GM23338 (cell line): ENCODE data around the gene WASHC1. TPM values are rescaled to one million over a fixed set of nuclear protein-coding genes. Genes with fewer than 3 reads are reported as not detected.
"Not testable (repeated sequence)": the region's sequence is repeated elsewhere in the genome, so short reads cannot be mapped to it uniquely, and the experiment has no call there.

Source experiments
- ATAC-seq: fragments of 200-7000 bp; cut with Tn5 transposase; 3 replicates; pipeline ENCODE4 v1.9.1; 2020
- DNase-seq: peaks from one replicate; pipeline ENCODE4 v3.0.0-alpha.2; 2015; ENCODE audit warnings: low spot score
- H2AFZ ChIP-seq: fragments of 200-600 bp; sonication (generic); 2 replicates; pipeline ENCODE4 v1.8.0; 2016; ENCODE audit warnings: antibody characterized with exemption, mild to moderate bottlenecking, moderate library complexity
- H3F3A ChIP-seq: fragments of 200-600 bp; sonication (generic); replicated peaks from 2 replicates; pipeline ENCODE4 v1.8.0; 2017; ENCODE audit warnings: antibody characterized with exemption, mixed run types, low read depth
- H3K27ac ChIP-seq: fragments of 200-600 bp; sonication (generic); 2 replicates; pipeline ENCODE4 v1.6.1; 2016; ENCODE audit warnings: low read depth
- H3K27me3 ChIP-seq: fragments of 200-600 bp; sonication (generic); 2 replicates; pipeline ENCODE4 v1.8.0; 2016; ENCODE audit warnings: mild to moderate bottlenecking, mixed run types, moderate library complexity; ENCODE audit not compliant: insufficient read depth
- H3K36me3 ChIP-seq: fragments of 200-600 bp; sonication (generic); 2 replicates; pipeline ENCODE4 v1.8.0; 2016; ENCODE audit warnings: mild to moderate bottlenecking; ENCODE audit not compliant: insufficient read depth
- H3K4me1 ChIP-seq: fragments of 200-600 bp; sonication (generic); 2 replicates; pipeline ENCODE4 v1.8.0; 2016; ENCODE audit warnings: mild to moderate bottlenecking, moderate library complexity; ENCODE audit not compliant: insufficient read depth
- H3K4me2 ChIP-seq: fragments of 200-600 bp; sonication (generic); 2 replicates; pipeline ENCODE4 v1.7.1; 2017; ENCODE audit warnings: mixed run types
- H3K4me3 ChIP-seq: fragments of 200-600 bp; sonication (generic); 2 replicates; pipeline ENCODE4 v1.6.1; 2016; ENCODE audit warnings: mixed run types
- H3K79me2 ChIP-seq: fragments of 200-600 bp; sonication (generic); replicated peaks from 2 replicates; pipeline ENCODE4 v1.8.0; 2017; ENCODE audit warnings: mild to moderate bottlenecking; ENCODE audit not compliant: insufficient read depth
- H3K9me2 ChIP-seq: fragments of 200-600 bp; sonication (generic); 2 replicates; pipeline ENCODE4 v1.8.0; 2017; ENCODE audit not compliant: insufficient read depth
- H4K20me1 ChIP-seq: fragments of 200-600 bp; sonication (generic); replicated peaks from 2 replicates; pipeline ENCODE4 v1.8.0; 2017; ENCODE audit warnings: mild to moderate bottlenecking; ENCODE audit not compliant: insufficient read depth
- H3K27ac Mint-ChIP-seq: 2 replicates; pipeline ENCODE4 v1.8.0; 2020; ENCODE audit warnings: inconsistent platforms, mild to moderate bottlenecking, moderate library complexity, mixed read lengths
- H3K27me3 Mint-ChIP-seq: 3 replicates; pipeline ENCODE4 v1.8.0; 2022; ENCODE audit warnings: low read depth, mild to moderate bottlenecking, moderate library complexity, mixed read lengths, inconsistent platforms; ENCODE audit not compliant: insufficient read depth, poor library complexity
- H3K36me3 Mint-ChIP-seq: 3 replicates; pipeline ENCODE4 v1.8.0; 2021; ENCODE audit warnings: low read depth, mild to moderate bottlenecking, inconsistent platforms, moderate library complexity, mixed read lengths
- H3K4me1 Mint-ChIP-seq: 3 replicates; pipeline ENCODE4 v1.8.0; 2020; ENCODE audit warnings: mild to moderate bottlenecking, inconsistent platforms, mixed read lengths
- H3K4me3 Mint-ChIP-seq: 3 replicates; pipeline ENCODE4 v1.8.0; 2021; ENCODE audit warnings: moderate library complexity, mild to moderate bottlenecking, inconsistent platforms, mixed read lengths
- H3K9me3 Mint-ChIP-seq: 3 replicates; pipeline ENCODE4 v1.8.0; 2020; ENCODE audit warnings: moderate library complexity, mild to moderate bottlenecking, inconsistent platforms, mixed read lengths
- polyA plus RNA-seq: library from polyadenylated mRNA; unstranded; fragments of >200 nt; fragmentation: Nextera tagmentation; extraction: Ambion mirVana; gene quantifications from 2 replicates; pipeline ENCODE4 v1.2.1, GENCODE V29; 2016
- total RNA-seq: library from RNA; depleted of rRNA; stranded (reverse); fragments of >200 nt; shearing (Covaris generic); gene quantifications from 2 replicates; pipeline ENCODE4 v1.2.3, GENCODE V29; 2014

The WASHC1 gene
- total and polyA plus RNA-seq, 2 experiments from 2014 or later, result 4.6 to 10.0 TPM

GRCh38 chr9:46164-46563, 16.9 kb upstream of the WASHC1 start:
- not testable (repeated sequence) for H2AFZ ChIP-seq

GRCh38 chr9:45180-45878, 16.1 kb upstream of the WASHC1 start:
- H2AFZ ChIP-seq, H3K27ac ChIP-seq, H3K4me3 Mint-ChIP-seq, H3K36me3 ChIP-seq, H3K4me1 ChIP-seq, H3K4me1 Mint-ChIP-seq, H3K27ac Mint-ChIP-seq, H3K9me3 Mint-ChIP-seq, H3F3A ChIP-seq, H3K4me3 ChIP-seq, H4K20me1 ChIP-seq, ATAC-seq, H3K27me3 Mint-ChIP-seq, H3K36me3 Mint-ChIP-seq, H3K9me2 ChIP-seq, H3K27me3 ChIP-seq, H3K4me2 ChIP-seq, DNase-seq, H3K79me2 ChIP-seq: not testable (repeated sequence)

More at GRCh38 chr9:46164-46563, 16.9 kb upstream of the WASHC1 start:
- ATAC-seq, H3K27ac ChIP-seq, H3K79me2 ChIP-seq, H3K4me1 ChIP-seq, H3K27me3 ChIP-seq, H3K36me3 Mint-ChIP-seq, H3K36me3 ChIP-seq, H3K9me2 ChIP-seq, H3F3A ChIP-seq, DNase-seq, H3K4me3 Mint-ChIP-seq, H3K4me3 ChIP-seq, H4K20me1 ChIP-seq, H3K4me1 Mint-ChIP-seq, H3K27ac Mint-ChIP-seq, H3K27me3 Mint-ChIP-seq, H3K4me2 ChIP-seq, H3K9me3 Mint-ChIP-seq: not testable (repeated sequence)

- not testable (repeated sequence) for H2AFZ ChIP-seq, H3K4me3 ChIP-seq, H3K4me1 ChIP-seq, H3K27ac Mint-ChIP-seq, H3K9me3 Mint-ChIP-seq, ATAC-seq, H3K27me3 Mint-ChIP-seq, H3K4me2 ChIP-seq, H3K36me3 Mint-ChIP-seq, DNase-seq, H3K79me2 ChIP-seq, H3K36me3 ChIP-seq, H3K4me1 Mint-ChIP-seq, H3K9me2 ChIP-seq, H3K4me3 Mint-ChIP-seq, H3K27me3 ChIP-seq, H3F3A ChIP-seq, H4K20me1 ChIP-seq, H3K27ac ChIP-seq
Observed at GRCh38 chr9:44416-44815, 15.2 kb upstream of the WASHC1 start.

- not testable (repeated sequence) for H3K27me3 Mint-ChIP-seq, H3K4me3 ChIP-seq, H3K9me3 Mint-ChIP-seq, H3F3A ChIP-seq, H3K27me3 ChIP-seq, DNase-seq, H3K27ac Mint-ChIP-seq, H3K4me1 Mint-ChIP-seq, H3K4me2 ChIP-seq, H2AFZ ChIP-seq, ATAC-seq, H3K4me3 Mint-ChIP-seq, H3K79me2 ChIP-seq, H3K36me3 Mint-ChIP-seq, H3K4me1 ChIP-seq, H3K36me3 ChIP-seq, H3K27ac ChIP-seq, H3K9me2 ChIP-seq, H4K20me1 ChIP-seq
Observed at GRCh38 chr9:43636-44035, 14.4 kb upstream of the WASHC1 start.

GRCh38 chr9:43116-43515, 13.9 kb upstream of the WASHC1 start:
- H3K27ac Mint-ChIP-seq, H3K4me1 ChIP-seq, DNase-seq, H3K9me2 ChIP-seq, H3K27me3 Mint-ChIP-seq, H2AFZ ChIP-seq, H3K79me2 ChIP-seq, H3K9me3 Mint-ChIP-seq, H3F3A ChIP-seq, H3K4me3 Mint-ChIP-seq, H3K36me3 ChIP-seq, H3K27me3 ChIP-seq, H3K4me3 ChIP-seq, H4K20me1 ChIP-seq, H3K27ac ChIP-seq, H3K4me2 ChIP-seq, H3K36me3 Mint-ChIP-seq, H3K4me1 Mint-ChIP-seq: not testable (repeated sequence)
- peak; percentile 84 for ATAC-seq

GRCh38 chr9:41819-42218, 12.6 kb upstream of the WASHC1 start:
- not testable (repeated sequence) for H3K4me1 Mint-ChIP-seq, H3K27ac Mint-ChIP-seq, H3K79me2 ChIP-seq, H3K9me2 ChIP-seq, H3K36me3 Mint-ChIP-seq, H3K27me3 ChIP-seq, H3K4me2 ChIP-seq, H3K27ac ChIP-seq, H3K27me3 Mint-ChIP-seq, H3K4me3 ChIP-seq, H2AFZ ChIP-seq, H3K9me3 Mint-ChIP-seq, H3K36me3 ChIP-seq, ATAC-seq, H3K4me1 ChIP-seq, H3K4me3 Mint-ChIP-seq, H3F3A ChIP-seq, DNase-seq, H4K20me1 ChIP-seq

GRCh38 chr9:41261-41676, 12.0 kb upstream of the WASHC1 start:
- DNase-seq, H3F3A ChIP-seq, H3K36me3 ChIP-seq, H3K4me1 ChIP-seq, H3K4me3 ChIP-seq, H3K9me3 Mint-ChIP-seq, H3K79me2 ChIP-seq, H3K36me3 Mint-ChIP-seq, ATAC-seq, H3K4me1 Mint-ChIP-seq, H4K20me1 ChIP-seq, H2AFZ ChIP-seq, H3K27ac Mint-ChIP-seq, H3K27ac ChIP-seq, H3K4me2 ChIP-seq, H3K9me2 ChIP-seq, H3K4me3 Mint-ChIP-seq, H3K27me3 Mint-ChIP-seq, H3K27me3 ChIP-seq: not testable (repeated sequence)
